HL-60/S4 treated with retinoic acid at 250 ng/mL for 4 days and 3 days (cell line): ENCODE data around the gene RAB6B.

Experiments used
- in situ Hi-C: fragments of 300-500 bp; cut with MboI; formaldehyde crosslinking; loops from 2 replicates; pipeline ENCODE4 v1.7.0; 2022; ENCODE audit warnings: low sequenced_read_pairs

Gene RAB6B

DNA sequence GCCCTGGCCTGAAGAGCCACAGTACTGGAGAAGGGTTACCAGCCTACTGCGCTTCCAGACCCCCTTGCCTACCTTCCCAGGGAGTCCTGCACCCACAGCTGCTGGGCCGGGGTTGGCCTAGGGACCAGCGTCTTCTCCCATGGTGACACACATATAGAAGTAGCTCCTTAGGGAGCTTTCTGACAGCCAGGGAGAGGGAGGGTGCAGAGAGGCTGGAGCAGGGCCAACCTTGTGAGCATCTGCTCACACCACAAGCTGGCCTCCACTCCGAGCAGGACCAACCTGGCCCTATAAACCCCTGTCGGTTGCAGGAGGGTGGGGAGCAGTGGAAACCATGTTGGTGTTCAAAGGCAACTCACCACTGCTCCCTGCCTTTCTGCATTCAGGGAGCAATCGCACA is 54.9 kb downstream of the RAB6B start:
- in situ Hi-C loops: no loop called here

DNA sequence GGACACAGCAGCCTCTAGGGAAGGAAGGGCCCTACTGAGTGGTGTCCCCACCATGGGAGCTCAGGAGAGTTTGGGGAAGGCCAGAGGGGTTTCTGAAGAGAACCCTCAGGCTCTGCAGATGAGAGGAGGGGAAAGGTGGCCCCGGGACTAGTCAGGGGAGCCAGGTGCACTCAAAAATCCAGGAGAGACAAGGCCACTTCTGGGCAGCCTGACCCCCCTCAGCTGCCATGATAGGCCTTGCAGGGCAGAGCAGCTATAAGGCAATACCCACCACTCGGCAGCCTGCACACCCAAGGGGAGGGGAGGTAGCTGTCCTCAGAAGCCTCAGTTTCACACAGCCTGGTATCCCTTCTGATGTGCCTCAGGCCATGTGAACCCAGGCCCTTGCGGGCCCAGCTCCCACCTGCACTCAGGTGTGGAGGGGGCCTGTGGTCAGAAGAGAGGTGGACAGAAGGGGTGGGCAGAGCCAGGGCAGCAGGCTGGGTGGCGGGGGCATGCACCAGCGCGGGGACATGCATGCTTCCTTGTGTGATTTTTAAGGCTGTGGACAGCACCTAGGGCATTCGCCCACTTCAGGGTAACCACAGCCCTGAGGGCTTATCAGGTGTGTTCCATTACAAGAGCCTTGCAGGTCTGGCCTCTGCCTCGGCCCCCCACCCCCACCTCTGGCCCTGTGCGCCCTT is 55.5 kb downstream of the RAB6B start:
- in situ Hi-C loops: no loop called here

DNA sequence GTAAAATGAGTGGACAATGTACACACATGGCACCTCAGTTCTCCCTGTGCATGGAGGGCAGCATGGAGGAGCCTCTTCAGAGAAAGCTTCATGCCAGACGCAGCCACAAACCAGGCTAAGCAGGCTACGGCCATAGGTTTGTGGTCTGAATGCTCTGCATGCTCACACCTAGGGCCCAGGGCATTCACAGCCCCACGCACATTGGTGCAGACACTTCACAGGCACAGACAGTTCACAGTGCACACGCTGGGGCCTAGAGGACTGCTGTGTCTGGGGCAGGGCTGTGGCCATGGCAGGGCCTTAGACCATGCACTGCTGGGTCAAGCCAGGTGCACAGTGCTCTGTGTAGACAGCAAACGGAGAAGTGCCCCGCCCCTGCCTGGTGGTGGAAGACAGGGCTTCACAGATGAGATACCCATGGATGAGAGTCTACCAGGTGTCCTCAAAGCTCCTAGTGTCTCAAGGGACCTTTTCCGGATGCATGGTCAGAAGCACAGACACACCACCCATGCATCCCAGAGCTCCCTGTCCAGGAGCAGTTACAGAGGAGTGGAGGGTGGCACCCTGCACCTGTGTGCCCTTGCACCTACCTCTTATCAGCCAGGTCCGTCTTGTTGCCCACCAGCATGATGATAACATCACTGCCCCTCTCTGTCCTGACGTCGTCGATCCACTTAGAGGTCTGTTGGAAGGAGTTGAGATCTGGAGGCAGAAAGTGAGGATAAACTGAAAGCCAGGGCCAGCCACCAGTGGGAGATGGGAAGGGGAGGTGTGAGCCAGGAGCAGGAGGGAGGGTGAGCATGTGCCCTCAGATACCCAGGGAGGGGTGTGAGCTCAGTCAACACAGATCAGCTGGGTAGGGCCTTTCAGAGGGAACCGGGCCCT is 56.5 kb downstream of the RAB6B start:
- in situ Hi-C loops: no loop called here

DNA sequence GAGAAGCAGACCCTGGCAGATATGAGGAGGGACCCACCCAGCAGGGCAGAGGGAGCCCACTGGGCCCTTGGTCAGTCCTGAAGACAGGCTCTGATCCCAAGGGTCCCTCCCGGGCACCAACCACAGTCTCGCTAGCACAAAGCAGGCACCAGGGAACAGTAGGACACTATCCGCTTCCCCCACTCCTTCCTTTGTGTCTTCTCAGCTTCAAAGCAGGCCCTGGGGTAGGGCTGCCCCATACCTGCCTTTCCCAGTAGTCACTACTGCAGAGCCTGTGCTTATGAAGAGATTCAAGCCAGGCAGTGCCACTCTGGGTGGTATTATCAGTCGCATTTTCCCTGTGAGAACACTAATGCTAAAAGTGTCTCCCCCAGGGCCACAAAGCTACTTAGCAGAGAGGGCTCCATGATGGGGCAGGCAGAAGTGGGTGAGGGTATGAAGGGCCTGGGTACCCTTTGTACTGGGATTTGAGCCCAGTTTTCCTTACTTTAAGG is 57.3 kb downstream of the RAB6B start:
- in situ Hi-C loops: no loop called here

DNA sequence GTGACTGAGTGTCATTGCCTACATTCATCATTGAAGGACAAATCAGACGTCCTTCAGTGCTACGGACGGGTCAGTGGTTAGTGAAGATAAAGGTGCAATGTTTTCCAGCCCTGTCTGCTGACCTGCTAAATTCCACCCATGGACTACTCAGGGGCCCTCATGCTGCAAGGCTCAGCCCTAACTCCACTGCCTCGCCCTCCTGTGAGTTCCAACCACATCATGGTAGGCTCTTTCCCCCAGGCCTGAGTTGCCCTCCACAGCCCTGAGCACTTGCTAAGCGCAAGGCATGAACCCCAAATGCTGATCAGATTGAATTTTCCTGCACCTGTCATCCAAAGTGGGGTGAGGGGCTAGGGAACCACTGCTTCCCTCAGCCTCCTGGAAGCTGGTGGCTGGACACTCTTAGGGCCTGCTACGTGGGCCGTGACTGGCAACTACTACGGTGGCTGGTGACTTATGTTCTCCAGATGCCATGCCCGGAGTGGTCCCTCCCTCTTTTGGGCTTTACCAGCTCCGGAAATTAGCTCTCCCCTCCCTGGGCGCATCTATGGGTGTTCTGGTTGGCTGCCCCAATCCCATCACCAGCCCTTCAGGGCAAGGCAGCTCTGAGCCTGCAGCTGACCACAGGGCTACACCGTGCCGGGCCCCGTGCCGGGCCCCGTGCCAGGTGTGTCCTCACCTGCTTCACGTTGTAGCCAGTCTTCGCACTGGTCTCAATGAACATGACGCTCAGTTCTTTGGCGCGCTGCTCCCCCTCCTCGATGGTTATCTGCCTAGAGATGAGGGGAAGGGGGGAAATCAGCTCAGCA is 58.0 kb downstream of the RAB6B start:
- in situ Hi-C loops: no loop called here

DNA sequence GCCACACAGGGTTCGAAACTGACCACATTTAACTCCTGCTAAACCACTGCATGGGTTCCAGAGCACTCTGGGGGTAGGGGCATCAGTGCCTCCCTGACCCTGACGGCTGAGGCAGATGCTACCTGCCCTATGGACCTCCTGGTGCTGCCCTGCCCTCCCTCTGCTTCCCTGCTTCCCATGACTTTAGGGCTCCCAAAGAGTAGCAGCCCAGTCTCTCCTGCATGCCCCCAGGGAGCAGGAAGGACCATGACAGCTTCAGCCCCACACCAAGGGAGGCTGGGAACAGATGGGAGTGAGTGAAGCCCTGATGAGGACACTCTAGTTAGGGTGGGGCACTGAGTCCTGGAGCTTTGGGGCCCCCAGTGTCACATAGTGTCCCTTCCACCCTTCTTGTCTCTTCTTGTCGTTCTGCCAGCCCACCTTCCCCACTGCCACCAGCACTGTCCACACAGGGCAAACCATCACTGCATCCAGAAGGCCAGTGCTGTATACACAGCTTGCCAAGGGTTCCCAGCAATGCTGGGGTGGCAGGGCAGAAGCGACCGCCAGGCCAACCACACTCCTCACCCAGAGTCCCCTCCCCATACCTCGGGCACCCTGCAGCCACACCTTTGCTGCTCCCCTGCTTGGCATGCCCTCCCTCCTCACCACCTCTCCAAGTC is 59.1 kb downstream of the RAB6B start:
- in situ Hi-C loops: no loop called here

DNA sequence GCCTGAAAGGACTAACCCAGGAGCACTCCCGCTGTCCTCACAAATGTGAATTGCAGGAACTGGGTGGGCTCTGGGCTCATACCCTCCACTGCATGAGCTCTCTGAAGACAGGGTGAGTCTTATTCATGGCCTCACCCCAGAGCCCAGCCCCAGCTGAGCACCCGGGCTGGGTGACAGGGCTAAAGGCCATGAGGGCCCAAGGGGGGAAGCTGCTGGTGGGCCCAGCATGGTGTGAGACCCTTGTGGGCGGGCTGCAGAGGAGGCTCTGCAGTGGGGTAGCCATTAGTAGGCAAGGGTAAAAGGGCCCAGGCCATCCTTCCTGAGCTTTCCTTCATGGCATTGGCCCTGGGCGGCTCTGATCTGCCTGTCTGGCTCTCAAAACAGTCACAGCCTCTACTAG is 59.7 kb downstream of the RAB6B start:
- in situ Hi-C loops: no loop called here

DNA sequence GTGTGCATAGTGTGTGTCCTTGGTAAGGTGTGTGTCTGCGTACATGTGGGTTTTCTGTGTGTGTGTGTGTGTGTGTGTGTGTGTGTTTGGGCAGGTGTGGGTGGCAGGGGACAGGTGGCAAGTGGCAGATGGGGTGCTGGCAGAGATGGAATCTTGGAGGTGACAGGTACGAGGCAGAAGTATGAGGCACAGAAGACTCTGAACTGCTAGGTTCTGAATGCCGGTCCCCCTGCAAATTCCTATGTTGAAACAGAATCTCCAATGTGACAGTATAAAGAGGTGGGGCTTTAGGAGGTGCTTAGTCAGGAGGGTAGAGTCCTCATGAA is 60.3 kb downstream of the RAB6B start:
- in situ Hi-C loops: no loop called here

DNA sequence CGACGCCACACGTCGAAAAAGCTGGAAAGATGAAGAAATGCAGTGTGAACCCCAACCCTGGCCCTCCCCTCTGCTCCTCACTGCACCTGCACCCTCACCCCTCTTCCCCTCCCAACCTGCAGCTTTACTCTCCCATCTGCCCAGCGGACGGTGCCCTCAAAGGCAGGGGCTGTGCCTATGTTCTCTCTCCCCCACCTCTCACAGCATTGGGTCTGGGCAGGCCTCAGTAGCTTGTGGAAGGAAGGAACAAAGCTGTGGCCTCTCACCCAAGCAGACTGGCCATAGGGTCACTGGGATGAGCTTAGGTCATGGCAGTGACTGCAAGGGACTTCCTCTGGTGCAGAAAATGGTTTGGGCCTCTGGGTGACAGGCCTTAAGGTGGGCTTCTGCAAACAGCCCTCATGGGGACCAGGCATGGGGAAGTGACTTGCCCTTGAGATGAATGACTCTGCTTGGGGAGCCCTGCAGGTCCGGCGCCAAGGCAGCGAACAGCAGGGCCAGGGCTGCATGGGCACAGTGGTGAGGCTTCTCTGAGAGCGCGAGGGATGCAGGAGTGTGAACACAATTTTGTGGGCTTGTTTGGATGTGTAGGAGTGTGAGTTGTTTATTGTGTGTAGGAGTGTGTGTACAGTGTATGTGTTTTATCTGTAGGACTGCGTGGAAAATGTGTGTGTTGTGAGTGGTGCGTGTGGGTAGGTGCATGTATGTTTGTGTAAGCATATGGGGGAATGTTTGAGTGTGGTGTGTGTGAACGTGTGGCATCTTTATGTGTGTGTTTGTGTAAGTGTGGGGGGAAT is 60.9 kb downstream of the RAB6B start:
- in situ Hi-C loops: no loop called here

DNA sequence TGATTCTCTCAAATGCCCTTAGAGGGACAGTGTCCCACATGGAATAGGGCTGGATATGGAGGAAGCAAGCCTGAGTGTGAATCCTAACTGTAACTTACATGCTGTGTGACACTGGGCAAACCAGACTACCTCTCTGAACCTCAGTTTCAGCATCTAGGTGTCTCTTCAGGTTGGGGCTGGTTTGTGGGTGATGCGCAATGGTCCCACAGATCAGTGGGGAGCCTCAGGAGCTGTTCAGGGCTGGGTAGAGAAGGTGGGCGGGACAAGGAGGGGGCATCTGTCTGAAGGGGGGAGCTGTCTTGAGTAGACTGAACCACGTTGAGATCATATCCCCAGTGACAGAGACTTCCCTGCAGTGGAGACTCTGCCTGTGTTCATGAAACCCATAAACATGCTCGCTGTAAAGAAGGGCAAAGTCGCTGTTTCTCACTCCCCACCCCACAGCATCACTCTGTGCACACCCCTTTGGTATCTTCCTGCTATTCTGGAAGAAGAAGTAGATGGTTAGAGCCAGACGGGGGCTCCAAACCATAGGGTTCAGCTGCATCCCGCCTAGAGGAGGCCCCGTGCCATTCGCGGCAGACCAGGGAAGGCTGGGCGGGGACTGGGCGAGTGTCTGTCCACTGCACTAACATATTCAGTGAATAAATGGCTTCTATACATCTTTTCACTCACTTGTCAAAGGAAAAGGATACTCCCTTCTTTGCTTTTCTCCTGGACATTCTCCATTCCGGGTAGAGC is 61.6 kb downstream of the RAB6B start:
- in situ Hi-C loops: no loop called here

DNA sequence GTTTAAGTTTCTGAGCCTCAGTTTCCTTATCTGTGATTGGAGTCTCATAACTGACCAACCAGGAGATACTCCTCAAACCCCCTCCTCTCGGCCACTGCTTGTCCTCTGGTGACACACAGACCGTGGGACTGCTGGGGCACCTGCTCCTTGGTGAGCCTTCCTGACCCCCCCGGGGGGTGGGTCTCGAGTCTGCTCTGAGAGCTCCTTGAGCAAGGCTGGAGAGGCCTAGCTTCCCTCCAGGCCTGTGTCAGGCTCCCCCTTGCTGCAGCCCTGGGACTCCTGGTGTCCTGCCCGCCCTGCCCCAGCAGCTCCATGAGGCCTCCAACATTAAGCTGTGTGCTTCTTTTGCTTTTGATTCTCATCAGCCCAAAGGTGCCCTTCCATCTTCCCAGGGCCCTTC is 62.4 kb downstream of the RAB6B start:
- in situ Hi-C loops: no loop called here

DNA sequence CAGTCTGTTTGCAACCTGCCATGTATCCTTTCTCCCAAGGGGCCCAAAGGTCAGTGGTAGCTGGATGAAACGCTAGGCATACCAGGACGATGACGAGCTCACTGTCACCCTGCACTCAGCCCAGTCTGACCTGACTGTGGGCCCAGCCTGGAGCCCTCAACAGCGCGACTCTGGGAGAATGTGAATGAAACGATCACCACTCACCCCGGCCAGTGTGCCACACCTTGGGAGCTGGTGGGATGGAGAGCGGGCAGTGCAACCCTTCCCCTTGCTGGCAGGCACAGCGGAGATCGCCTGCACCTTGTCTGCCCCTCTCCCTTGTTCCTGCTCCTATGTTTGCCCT is 62.9 kb downstream of the RAB6B start:
- in situ Hi-C loops: no loop called here

DNA sequence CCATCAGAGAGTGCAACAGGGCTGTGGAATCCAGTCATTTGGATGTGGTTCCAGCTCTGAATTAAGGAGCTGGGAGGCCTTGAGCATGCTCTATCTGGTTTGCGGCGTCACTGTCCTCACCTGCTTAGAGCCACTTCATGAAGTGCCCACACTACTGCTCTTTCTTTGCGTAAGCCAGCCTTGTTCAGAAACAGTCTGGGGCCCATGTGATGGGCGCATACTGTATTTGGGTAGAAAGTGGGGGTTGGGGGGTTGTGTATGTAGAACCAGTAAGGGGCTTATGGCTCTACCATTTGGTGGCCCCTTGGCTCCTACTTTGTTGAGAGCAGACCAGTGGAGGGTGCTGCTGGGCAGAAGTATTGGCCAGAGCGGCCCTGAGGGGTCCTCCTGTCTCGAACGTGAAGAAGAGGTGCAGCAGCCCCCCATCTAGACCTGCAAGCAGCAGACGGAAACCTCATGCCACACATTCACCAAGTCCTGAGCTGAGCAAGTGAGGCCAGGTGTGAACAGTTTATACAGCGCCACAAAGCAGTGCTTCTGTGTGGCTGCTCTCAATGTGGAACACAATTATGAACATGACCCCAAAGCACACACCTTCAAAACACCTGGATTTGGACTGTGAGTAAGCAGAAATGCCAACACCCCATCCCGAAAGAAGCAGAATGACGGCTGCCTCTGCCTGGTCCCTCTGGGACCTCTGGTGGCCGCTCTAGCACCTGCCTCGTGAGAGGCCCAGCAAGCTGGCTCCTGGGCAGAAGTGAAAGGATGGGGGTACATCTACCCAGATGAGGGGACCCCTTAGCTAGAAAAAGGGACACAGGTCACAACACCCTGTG is 63.5 kb downstream of the RAB6B start:
- in situ Hi-C loops: no loop called here

DNA sequence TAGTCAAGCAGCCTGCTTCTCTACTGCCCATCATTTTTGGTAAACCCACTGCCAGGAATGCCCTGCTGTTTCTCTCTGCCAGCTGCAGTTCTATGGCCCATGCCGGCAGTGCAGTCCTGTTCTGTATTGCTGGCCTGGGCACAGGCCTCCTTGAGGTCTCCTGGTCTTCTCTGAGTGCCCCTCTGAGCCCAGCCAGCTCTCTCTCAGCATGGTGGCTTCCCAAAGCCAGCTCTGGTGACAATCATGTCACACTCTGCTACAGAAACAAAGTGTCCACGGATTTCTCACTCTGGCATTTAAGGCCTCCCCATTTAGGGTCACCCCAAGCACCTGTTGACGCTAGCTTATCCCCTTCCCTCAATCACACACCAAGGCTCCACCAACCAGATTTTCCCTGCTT is 65.6 kb downstream of the RAB6B start:
- in situ Hi-C loops: no loop called here

DNA sequence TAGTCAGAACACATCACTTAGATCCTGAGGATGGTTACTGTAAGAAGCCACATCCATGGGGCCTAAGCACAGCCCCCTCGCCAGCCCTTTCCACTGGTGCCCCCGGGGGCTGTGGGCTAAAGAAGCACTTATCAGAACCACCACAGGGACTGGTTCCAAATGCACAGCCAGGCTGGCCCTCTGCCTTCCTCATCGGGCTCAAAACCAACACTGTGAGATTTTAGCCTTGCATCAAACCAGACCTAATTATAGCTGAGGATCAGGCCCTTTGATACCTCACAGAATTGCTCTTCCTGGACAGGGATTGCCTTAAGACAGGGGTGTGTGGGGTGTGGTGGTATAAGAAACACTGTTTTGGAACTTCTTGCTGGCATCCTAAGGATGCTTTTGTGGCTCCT is 66.4 kb downstream of the RAB6B start:
- in situ Hi-C loops: no loop called here

DNA sequence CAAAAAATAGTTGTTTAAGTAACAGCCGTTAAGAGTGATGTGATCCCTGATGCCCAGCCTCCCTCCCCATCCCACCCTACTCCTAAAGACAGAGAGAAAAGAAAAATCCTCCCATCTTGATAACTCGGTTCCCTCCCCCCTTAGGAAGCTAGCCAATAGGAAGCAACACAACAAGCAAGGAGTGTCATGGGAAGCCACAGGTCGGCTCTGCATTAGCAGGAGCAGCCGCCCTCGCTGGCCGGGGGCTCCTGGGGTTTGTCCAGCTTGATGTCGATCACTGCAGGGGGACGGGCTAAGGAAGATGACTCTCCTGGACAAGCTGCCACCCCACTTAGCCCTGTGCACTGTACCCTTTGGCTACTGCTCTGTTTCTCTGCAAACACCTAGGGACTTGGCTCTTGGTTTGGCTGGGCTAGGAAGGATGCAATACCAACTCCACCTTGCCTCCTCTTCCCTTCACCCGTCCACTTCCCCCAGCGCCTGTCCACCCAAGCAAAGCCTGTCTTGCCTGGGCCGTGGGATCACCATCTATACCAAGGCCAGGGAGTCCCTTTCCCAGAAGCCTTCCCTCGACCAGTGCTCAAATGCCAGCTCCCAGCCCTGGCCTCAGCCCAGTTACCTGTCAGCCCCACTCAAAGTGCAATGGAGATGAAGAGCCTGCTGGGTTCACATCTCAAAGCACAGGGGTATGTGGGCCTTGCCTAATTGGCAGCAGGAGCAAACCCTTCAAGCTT is 66.9 kb downstream of the RAB6B start:
- in situ Hi-C loops: no loop called here

DNA sequence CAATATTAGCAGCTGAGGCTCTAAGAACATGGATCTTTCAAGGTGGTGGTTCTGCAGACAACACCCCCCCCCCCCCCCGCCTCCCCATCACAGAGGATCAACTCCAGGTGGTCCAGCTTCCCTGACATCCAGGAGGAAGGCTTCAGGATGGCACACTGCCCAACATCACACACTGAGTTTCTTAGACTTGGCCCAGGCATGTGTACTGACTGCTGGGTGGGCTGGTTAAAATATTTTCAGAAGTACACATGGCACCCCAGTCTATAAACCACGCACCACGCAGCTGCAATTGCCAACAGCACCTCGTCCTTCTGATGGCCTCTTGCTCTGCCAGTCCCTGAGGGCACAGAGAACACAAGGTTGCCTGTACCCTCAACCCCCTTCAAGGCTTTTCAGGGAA is 68.0 kb downstream of the RAB6B start:
- in situ Hi-C loops: no loop called here

DNA sequence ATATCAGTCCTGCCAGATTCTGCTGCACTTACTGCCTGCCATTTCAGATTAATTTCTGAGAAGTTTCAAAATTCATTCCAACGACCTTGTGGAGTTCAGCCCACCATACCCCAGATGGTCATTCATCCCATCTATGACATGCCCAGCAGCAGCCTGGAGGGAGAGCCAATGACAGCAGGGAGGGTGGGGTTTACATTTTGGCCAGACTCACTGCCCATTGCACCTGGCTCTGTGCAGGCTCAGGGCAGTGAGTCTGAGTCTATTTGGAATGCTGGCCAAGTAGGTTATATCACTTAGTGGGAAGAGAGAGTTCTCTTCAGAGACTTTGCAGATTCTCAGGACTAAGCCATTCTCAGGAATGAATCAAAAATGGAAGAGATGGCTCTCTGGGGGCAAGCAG is 68.5 kb downstream of the RAB6B start:
- in situ Hi-C loops: no loop called here
